ENCODE results near the gene VGLL4.

VGLL4 gene

DNA sequence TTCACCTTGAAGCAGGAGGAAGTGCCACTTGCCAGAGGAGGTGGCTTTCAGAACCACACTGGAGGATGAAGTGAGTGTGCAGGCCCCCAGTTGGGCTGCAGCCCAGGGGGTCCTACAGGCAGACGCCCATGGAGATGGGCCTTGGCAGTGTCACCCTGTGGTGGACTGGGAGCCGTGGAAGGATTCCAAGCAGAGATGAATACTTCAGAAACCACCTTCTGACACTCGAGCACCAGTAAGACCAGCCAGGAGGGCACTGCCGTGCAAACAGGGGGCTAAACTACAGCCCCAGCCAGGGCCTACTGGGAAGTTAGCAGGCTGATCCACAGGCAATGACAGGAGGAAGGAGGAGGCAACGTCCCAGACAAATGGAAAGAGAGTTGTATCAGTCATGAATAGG is 55.4 kb downstream of the VGLL4 start:
- ChIA-PET CTCF (no interaction called here), POLR2A (no interaction called here)
- TF ChIP-seq L3MBTL2 (conservative IDR thresholded peaks at IDR 0.05) (no peak), SUZ12 (IDR thresholded peaks at IDR 0.05) (no peak), CTBP1 (IDR thresholded peaks at IDR 0.05; ENCODE audit: borderline replicate concordance) (no peak), BHLHE40 (IDR thresholded peaks at IDR 0.05; ENCODE audit: borderline replicate concordance) (no peak), SP1 (IDR thresholded peaks at IDR 0.05) (no peak), TARDBP (IDR thresholded peaks at IDR 0.05) (no peak), LEF1 (IDR thresholded peaks at IDR 0.05; ENCODE audit: borderline replicate concordance) (no peak), FOXA1 (IDR thresholded peaks at IDR 0.05) (no peak), FOXM1 (IDR thresholded peaks at IDR 0.05; ENCODE audit: borderline replicate concordance) (no peak), FOXK2 (IDR thresholded peaks at IDR 0.05) (no peak), ELF4 (IDR thresholded peaks at IDR 0.05) (no peak), HDGF (IDR thresholded peaks at IDR 0.05; ENCODE audit: borderline replicate concordance) (no peak)
- TF ChIP-seq, protein P1, sequence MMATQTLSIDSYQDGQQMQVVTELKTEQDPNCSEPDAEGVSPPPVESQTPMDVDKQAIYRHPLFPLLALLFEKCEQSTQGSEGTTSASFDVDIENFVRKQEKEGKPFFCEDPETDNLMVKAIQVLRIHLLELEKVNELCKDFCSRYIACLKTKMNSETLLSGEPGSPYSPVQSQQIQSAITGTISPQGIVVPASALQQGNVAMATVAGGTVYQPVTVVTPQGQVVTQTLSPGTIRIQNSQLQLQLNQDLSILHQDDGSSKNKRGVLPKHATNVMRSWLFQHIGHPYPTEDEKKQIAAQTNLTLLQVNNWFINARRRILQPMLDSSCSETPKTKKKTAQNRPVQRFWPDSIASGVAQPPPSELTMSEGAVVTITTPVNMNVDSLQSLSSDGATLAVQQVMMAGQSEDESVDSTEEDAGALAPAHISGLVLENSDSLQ (IDR thresholded peaks at IDR 0.05): no peak
- no peak for DNase-seq (ENCODE audit: extremely low spot score)

DNA sequence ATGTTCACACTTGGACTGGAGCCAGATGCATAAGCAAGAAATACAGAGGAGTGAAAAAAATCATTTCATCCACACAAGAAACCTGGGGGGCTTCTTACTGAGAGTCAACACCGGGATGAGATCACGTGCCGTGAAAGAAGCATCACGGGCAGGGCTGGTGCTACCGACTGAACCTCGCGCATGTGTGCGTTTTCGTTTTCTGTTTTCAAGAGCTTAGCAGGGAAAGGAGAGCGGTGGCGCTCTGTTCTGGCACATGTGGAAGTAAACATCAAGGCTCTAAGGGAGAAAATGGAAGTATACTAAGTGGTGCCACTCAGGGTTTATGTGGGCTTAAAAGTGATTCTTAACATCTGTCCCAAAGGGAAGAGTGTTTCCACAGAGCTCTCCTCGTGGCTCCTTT is 55.9 kb downstream of the VGLL4 start:
- no peak for DNase-seq (ENCODE audit: extremely low spot score)
- POLR2A ChIA-PET: no interaction called here
- TF ChIP-seq ZNF384 (IDR thresholded peaks at IDR 0.05) (no peak), ELF4 (IDR thresholded peaks at IDR 0.05) (no peak)
- CTCF ChIA-PET: no interaction called here

DNA sequence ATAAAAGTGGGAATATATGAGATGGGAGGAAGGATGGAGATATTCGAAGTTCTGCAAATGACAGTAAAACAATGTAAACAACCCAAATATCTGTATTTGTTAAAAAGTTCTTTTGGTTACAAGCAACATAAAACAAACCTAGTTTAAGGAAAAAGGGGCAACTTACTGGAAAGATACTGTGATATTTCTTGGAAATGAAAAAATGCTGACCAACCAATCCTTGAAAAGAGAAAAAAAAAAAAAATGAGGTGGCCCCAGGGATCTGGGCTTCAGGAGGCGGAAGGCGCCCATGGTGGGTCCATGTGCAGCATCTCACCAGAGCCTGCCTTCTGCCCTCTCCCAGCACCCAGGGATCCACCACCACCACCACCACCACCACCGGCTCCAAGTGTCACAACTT is 59.1 kb downstream of the VGLL4 start:
- no peak for DNase-seq (ENCODE audit: extremely low spot score)
- ChIA-PET POLR2A (no interaction called here), CTCF (no interaction called here)
- TF ChIP-seq FOXM1 (IDR thresholded peaks at IDR 0.05; ENCODE audit: borderline replicate concordance) (no peak), HDGF (IDR thresholded peaks at IDR 0.05; ENCODE audit: borderline replicate concordance) (no peak), LEF1 (IDR thresholded peaks at IDR 0.05; ENCODE audit: borderline replicate concordance) (no peak), SP1 (IDR thresholded peaks at IDR 0.05) (no peak), NFRKB (IDR thresholded peaks at IDR 0.05) (no peak), ARNT (IDR thresholded peaks at IDR 0.05) (no peak), SUZ12 (IDR thresholded peaks at IDR 0.05) (no peak), TARDBP (IDR thresholded peaks at IDR 0.05) (no peak), FOXA1 (IDR thresholded peaks at IDR 0.05) (no peak), ZNF384 (IDR thresholded peaks at IDR 0.05) (no peak), ELF4 (IDR thresholded peaks at IDR 0.05) (no peak), L3MBTL2 (conservative IDR thresholded peaks at IDR 0.05) (no peak), FOXK2 (IDR thresholded peaks at IDR 0.05) (no peak)
- TF ChIP-seq, protein P1 (IDR thresholded peaks at IDR 0.05): no peak

DNA sequence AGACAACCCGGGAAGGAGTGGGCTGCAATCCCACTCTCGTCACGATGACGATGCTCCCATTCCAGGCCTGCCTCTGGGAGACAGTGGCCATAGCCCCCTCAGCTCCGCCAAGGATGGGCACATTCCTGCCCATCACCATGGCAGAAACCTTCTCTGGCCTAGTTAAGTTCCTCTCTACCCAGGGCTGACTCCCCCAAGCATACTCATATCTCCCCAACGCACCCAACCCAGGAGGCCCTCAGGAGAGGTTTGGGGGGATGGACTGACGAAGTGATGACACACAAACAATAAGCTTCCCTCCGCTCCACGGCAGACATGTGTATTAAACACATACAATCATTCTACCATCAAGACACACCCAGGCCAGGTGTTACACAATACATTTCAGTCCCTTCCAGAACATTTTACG is 60.1 kb downstream of the VGLL4 start:
- TF ChIP-seq, protein P1 (IDR thresholded peaks at IDR 0.05): no peak
- no peak for TF ChIP-seq SP1 (IDR thresholded peaks at IDR 0.05)
- TF ChIP-seq TARDBP (IDR thresholded peaks at IDR 0.05): no peak
- TF ChIP-seq HDGF (IDR thresholded peaks at IDR 0.05; ENCODE audit: borderline replicate concordance): no peak
- no peak for TF ChIP-seq ARNT (IDR thresholded peaks at IDR 0.05)
- no peak for TF ChIP-seq SUZ12 (IDR thresholded peaks at IDR 0.05)
- no peak for TF ChIP-seq FOXM1 (IDR thresholded peaks at IDR 0.05; ENCODE audit: borderline replicate concordance)
- no peak for TF ChIP-seq ZNF384 (IDR thresholded peaks at IDR 0.05)
- TF ChIP-seq FOXK2 (IDR thresholded peaks at IDR 0.05): no peak
- TF ChIP-seq LEF1 (IDR thresholded peaks at IDR 0.05; ENCODE audit: borderline replicate concordance): no peak
- TF ChIP-seq NFRKB (IDR thresholded peaks at IDR 0.05): no peak
- no peak for TF ChIP-seq BHLHE40 (IDR thresholded peaks at IDR 0.05; ENCODE audit: borderline replicate concordance)
- TF ChIP-seq FOXA1 (IDR thresholded peaks at IDR 0.05): no peak
- TF ChIP-seq ELF4 (IDR thresholded peaks at IDR 0.05): no peak
- TF ChIP-seq L3MBTL2 (conservative IDR thresholded peaks at IDR 0.05): no peak
- no peak for TF ChIP-seq CTBP1 (IDR thresholded peaks at IDR 0.05; ENCODE audit: borderline replicate concordance)
- POLR2A ChIA-PET: interaction anchor here (1.0 kb wide), 1 partner anchor 74 kb away, joined by 3 read pairs; no protein-coding TSS in a partner anchor
- CTCF ChIA-PET: no interaction called here
- no peak for DNase-seq (ENCODE audit: extremely low spot score)

DNA sequence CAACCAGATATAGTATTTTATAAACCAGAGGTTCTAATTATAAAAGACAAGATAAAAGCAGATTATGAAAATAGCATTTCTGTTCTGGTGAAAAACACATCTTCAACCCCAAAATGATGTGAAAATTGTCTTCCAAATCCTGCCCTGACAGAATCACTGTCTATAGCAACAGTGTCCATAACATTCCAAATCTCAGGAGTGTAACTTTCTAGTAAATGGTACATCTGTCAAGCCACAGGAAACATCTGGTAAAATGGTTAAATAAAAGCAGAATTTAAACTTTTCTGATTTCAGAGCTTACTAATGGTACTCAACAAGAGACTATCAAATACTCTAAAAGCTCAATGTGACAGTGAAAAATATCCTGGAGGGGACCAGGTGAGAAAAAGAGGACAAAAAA is 60.5 kb downstream of the VGLL4 start:
- ChIA-PET CTCF (no interaction called here), POLR2A (interaction anchor here (1.0 kb wide), 1 partner anchor 74 kb away, joined by 3 read pairs; no protein-coding TSS in a partner anchor)
- TF ChIP-seq BHLHE40 (IDR thresholded peaks at IDR 0.05; ENCODE audit: borderline replicate concordance) (no peak), SP1 (IDR thresholded peaks at IDR 0.05) (no peak), CTBP1 (IDR thresholded peaks at IDR 0.05; ENCODE audit: borderline replicate concordance) (no peak), LEF1 (IDR thresholded peaks at IDR 0.05; ENCODE audit: borderline replicate concordance) (no peak), TARDBP (IDR thresholded peaks at IDR 0.05) (no peak), ARNT (IDR thresholded peaks at IDR 0.05) (no peak)
- TF ChIP-seq, protein P1 (IDR thresholded peaks at IDR 0.05): no peak
- no peak for DNase-seq (ENCODE audit: extremely low spot score)

DNA sequence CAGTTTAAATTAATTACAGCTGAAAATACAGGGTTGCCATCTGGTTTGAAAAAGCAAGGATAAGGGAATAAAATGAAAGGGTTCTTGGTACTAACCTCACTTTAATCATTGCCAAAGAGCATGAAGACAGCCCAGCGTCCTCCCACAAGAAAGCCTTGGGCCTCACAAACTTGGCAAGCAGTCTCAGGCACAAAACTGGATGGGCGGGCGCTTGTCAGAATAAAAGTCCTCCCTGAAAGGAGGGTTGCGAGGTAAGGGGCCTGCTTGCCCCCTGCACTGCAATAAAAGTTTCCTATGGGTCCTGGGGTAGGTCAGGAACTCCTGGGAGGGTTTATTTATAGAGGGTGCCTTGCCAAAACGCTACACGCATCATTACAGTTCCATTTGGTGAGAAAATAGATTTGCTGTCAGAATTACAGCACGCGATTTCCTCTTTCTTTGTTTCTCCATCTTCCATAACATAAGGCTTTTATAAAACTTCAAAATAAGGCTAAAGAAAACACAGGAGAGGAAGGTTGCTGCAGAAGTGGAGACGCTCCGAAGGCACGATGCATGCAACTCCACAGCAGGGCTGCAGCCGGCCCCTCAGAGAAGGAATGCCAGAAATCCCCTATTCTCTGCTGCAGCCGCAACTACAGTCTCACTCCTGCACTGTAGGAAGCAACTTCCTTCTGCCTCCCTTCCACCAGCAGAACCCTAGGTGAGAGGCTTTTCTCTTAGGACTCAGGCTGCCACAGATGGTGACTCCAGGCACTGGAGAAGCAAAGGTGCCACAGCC is 61.3 kb downstream of the VGLL4 start:
- DNase-seq (ENCODE audit: extremely low spot score): peak; percentile 61
- CTCF ChIA-PET: no interaction called here
- POLR2A ChIA-PET: no interaction called here
- no peak for TF ChIP-seq HDGF (IDR thresholded peaks at IDR 0.05; ENCODE audit: borderline replicate concordance)
- peak; percentile 41; the same call in 1 of the 2 replicates for TF ChIP-seq FOXM1 (IDR thresholded peaks at IDR 0.05; ENCODE audit: borderline replicate concordance)
- no peak for TF ChIP-seq ZNF384 (IDR thresholded peaks at IDR 0.05)
- TF ChIP-seq FOXK2 (IDR thresholded peaks at IDR 0.05): no peak
- TF ChIP-seq L3MBTL2 (conservative IDR thresholded peaks at IDR 0.05): no peak
- TF ChIP-seq BHLHE40 (IDR thresholded peaks at IDR 0.05; ENCODE audit: borderline replicate concordance): no peak
- no peak for TF ChIP-seq SUZ12 (IDR thresholded peaks at IDR 0.05)
